ENCODE results near the gene SBF2.

The SBF2 gene

DNA sequence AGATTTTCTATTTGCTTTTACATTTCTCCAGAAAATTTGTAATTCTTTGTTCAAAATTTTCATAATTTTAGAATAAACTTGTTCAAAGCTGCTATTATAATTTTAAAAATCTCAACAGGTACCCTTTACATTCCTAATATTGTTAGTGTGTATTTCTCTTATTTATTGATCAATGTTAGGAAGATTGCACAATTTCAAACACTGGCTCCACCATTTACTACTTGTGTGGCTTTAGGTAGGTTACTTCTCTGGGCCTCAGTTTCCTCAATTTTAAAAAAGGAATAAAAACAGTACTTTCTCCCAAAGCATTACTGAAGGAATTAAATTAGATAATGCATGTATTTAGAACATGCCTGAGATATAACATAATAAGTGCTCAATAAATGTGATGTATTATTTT is 180.2 kb downstream of the SBF2 start:
- TF ChIP-seq, protein P1, sequence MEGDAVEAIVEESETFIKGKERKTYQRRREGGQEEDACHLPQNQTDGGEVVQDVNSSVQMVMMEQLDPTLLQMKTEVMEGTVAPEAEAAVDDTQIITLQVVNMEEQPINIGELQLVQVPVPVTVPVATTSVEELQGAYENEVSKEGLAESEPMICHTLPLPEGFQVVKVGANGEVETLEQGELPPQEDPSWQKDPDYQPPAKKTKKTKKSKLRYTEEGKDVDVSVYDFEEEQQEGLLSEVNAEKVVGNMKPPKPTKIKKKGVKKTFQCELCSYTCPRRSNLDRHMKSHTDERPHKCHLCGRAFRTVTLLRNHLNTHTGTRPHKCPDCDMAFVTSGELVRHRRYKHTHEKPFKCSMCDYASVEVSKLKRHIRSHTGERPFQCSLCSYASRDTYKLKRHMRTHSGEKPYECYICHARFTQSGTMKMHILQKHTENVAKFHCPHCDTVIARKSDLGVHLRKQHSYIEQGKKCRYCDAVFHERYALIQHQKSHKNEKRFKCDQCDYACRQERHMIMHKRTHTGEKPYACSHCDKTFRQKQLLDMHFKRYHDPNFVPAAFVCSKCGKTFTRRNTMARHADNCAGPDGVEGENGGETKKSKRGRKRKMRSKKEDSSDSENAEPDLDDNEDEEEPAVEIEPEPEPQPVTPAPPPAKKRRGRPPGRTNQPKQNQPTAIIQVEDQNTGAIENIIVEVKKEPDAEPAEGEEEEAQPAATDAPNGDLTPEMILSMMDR (IDR thresholded peaks at IDR 0.05; ENCODE audit: borderline replicate concordance, extremely low read depth, low read length, poor library complexity, severe bottlenecking) = no peak
- TF ChIP-seq EZH2 (IDR thresholded peaks at IDR 0.05; ENCODE audit: borderline replicate concordance, low read depth, low read length, severe bottlenecking) = no peak
- H3K4me1 ChIP-seq (ENCODE audit: insufficient read depth, low read length) = no peaks in the 10 kb centered on the region

DNA sequence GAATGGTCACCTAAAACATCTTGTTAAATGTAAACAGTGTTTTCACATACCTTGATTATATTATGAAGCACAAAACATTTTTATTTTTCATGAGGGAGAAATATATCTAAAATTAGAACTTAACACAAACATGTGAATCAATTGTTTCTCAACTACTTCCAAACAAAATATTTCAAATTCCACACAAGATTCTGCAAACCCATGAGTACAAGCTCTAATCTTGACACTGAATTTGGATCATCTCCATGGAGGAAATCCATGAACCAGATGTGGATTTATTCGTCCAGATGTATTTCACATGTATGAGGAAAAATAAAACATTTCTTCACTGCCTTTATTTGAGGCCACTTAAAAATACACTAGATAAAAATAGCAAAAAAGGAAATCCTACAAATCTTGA is 184.2 kb downstream of the SBF2 start:
- Histone ChIP-seq H3K4me1 (ENCODE audit: insufficient read depth, low read length) (no peaks in the 10 kb centered on the region), H3K4me2 (ENCODE audit: insufficient read depth, low read length) (no peak overlapping the region), H2AFZ (ENCODE audit: low read depth, low read length) (no peak overlapping the region), H3K9ac (ENCODE audit: low read depth, low read length) (no peak overlapping the region), H3K36me3 (ENCODE audit: insufficient read depth, low read length) (no peaks in the 10 kb centered on the region), H3K9me3 (ENCODE audit: insufficient read depth, low read length, severe bottlenecking) (no peaks in the 10 kb centered on the region), H3K27ac (ENCODE audit: low read length) (no peak overlapping the region), H3K79me2 (ENCODE audit: insufficient read depth, low read length) (no peaks in the 10 kb centered on the region), H4K20me1 (ENCODE audit: insufficient read depth, low read length) (no peaks in the 10 kb centered on the region), H3K4me3 (ENCODE audit: low read depth in 1 of 2, low read length in 2 of 2) (no peak overlapping the region), H3K27me3 (ENCODE audit: insufficient read depth, low read length, poor library complexity) (no peaks in the 10 kb centered on the region)
- DNase-seq (no peak), ATAC-seq (ENCODE audit: insufficient read depth, low read depth) (no peak)
- TF ChIP-seq, protein P1 (IDR thresholded peaks at IDR 0.05; ENCODE audit: borderline replicate concordance, extremely low read depth, low read length, poor library complexity, severe bottlenecking) = no peak
- TF ChIP-seq EZH2 (IDR thresholded peaks at IDR 0.05; ENCODE audit: borderline replicate concordance, low read depth, low read length, severe bottlenecking) = no peak

More for the DNA sequence above, 180.2 kb downstream of the SBF2 start:
- Histone ChIP-seq H3K4me3 (ENCODE audit: low read depth in 1 of 2, low read length in 2 of 2) (no peak overlapping the region), H3K9me3 (ENCODE audit: insufficient read depth, low read length, severe bottlenecking) (peaks cover 3% of the 10 kb centered on the region), H3K9ac (ENCODE audit: low read depth, low read length) (no peak overlapping the region), H3K27ac (ENCODE audit: low read length) (no peak overlapping the region), H3K79me2 (ENCODE audit: insufficient read depth, low read length) (no peaks in the 10 kb centered on the region), H3K36me3 (ENCODE audit: insufficient read depth, low read length) (no peaks in the 10 kb centered on the region), H3K4me2 (ENCODE audit: insufficient read depth, low read length) (no peak overlapping the region), H3K27me3 (ENCODE audit: insufficient read depth, low read length, poor library complexity) (no peaks in the 10 kb centered on the region), H4K20me1 (ENCODE audit: insufficient read depth, low read length) (no peaks in the 10 kb centered on the region), H2AFZ (ENCODE audit: low read depth, low read length) (no peak overlapping the region)
- no peak for DNase-seq
- ATAC-seq (ENCODE audit: insufficient read depth, low read depth) = no peak

DNA sequence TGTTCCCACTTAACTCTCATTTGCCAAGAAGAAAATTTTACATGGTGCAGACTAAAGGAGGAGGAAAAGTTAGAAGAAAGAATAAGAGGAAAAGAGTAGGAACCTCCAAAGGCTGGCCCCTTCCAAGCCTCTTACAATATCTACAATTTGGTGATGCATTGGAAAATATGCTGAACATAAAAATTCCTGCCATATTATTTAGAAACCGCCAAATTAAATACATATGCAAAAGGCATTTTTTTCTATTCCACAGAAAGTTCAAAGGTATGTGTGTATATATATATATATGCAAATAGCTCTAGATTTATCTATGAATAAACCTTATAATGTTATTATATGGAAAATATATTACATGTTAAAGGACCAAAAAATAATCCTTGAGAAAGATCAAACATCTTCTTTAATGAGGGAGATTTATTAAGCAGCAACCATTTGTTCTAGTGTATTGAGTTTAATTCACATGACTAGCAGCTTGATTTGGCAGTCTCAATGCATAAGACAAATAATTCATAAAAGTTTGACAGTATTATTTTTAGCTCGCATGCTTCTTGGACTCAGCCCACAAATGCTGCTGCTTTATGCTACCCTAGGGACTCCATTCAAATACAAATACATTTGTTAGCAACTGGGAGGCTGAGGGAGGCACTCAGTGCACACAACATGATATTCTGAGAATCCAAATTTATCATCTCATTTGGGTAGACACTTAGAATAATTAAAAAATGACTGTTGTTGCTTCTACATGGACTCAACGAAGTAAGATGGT is 184.9 kb downstream of the SBF2 start:
- no peak overlapping the region for H3K4me3 ChIP-seq (ENCODE audit: low read depth in 1 of 2, low read length in 2 of 2)
- no peak overlapping the region for H2AFZ ChIP-seq (ENCODE audit: low read depth, low read length)
- no peaks in the 10 kb centered on the region for H3K27me3 ChIP-seq (ENCODE audit: insufficient read depth, low read length, poor library complexity)
- no peak overlapping the region for H3K9ac ChIP-seq (ENCODE audit: low read depth, low read length)
- H3K9me3 ChIP-seq (ENCODE audit: insufficient read depth, low read length, severe bottlenecking) = no peaks in the 10 kb centered on the region
- no peak for TF ChIP-seq EZH2 (IDR thresholded peaks at IDR 0.05; ENCODE audit: borderline replicate concordance, low read depth, low read length, severe bottlenecking)
- TF ChIP-seq, protein P1 (IDR thresholded peaks at IDR 0.05; ENCODE audit: borderline replicate concordance, extremely low read depth, low read length, poor library complexity, severe bottlenecking) = no peak
- no peaks in the 10 kb centered on the region for H3K36me3 ChIP-seq (ENCODE audit: insufficient read depth, low read length)
- H3K4me2 ChIP-seq (ENCODE audit: insufficient read depth, low read length) = no peak overlapping the region
- no peaks in the 10 kb centered on the region for H4K20me1 ChIP-seq (ENCODE audit: insufficient read depth, low read length)
- DNase-seq = no peak
- H3K27ac ChIP-seq (ENCODE audit: low read length) = no peak overlapping the region
- no peaks in the 10 kb centered on the region for H3K79me2 ChIP-seq (ENCODE audit: insufficient read depth, low read length)
- ATAC-seq (ENCODE audit: insufficient read depth, low read depth) = no peak
- no peaks in the 10 kb centered on the region for H3K4me1 ChIP-seq (ENCODE audit: insufficient read depth, low read length)
